Activated CD8-positive, alpha-beta memory T cell treated with anti-CD3 and anti-CD28 coated beads, Interleukin-2, amount 50 U/mL, for 48 hours (primary cell): Measurements from ENCODE around the gene ARSG.
"Not testable (repeated sequence)": the region's sequence is repeated elsewhere in the genome, so short reads cannot be mapped to it uniquely, and the experiment has no call there.

Experiments
- DNase-seq: peaks from one replicate; pipeline ENCODE4 v3.0.0-alpha.2; 2020

ARSG gene

DNA sequence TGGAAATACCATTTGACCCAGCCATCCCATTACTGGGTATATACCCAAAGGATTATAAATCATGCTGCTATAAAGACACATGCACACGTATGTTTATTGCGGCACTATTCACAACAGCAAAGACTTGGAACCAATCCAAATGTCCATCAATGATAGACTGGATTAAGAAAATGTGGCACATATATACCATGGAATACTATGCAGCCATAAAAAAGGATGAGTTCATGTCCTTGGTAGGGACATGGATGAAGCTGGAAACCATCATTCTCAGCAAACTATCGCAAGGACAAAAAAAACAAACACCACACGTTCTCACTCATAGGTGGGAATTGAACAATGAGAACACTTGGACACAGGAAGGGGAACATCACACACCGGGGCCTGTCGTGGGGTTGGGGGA is 9.3 kb upstream of the ARSG start:
- DNase-seq = not testable (repeated sequence)

DNA sequence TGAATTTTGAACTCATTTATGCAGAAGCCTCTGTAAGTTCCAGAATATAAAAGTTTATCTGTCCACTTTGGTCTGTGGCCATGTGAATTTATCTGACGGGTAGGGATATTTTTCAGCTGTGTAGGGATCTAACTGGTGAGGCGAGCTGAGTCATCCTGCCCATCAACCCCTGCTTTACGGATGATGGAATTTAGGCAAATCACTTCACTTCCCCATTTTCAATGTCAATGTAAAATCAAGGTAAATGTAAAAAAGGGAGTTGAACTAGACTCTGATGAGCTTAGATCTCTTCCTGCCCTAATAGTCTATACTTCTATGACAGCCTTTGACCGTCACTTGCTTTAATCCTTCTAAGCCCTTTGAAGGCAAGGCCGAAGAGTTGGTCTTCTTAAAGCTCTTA is 2.9 kb upstream of the ARSG start:
- DNase-seq = no peak

DNA sequence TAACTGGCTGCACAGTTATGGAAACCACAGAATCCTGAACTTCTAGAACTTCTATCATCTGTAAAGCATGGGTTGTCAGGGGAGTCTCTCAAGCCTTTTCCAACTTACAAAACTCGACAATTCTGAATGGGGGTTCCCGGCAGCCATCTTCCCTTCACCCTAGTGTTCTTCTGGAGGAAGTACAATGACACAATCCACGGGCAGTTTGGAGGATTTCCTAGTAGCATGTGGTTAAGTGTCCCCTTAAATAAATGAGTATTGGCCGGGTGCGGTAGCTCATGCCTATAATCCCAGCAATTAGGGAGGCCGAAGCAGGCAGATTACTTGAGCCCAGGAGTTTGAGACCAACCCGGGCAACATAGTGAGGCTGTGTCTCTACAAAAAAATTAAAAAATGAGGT is 2.5 kb upstream of the ARSG start:
- no peak for DNase-seq

DNA sequence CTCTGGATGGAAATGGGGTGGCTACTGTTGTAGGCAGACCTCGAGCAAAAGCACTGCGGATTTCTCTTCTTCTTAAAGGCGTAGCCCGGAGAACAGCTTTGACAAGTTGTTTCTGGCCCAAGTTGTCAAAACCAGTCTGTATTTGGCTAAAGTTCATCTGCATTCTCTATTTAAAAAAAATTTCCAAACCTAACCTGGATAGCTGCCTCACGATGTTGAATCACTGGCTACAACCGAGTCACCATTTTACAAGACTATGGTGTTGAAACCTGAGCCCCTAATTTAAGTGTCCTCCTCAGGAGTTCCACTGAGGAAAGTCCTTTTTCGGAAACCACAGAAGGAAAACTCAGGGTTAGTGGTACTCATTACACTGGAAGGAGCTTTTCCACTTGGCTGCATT is 1.8 kb upstream of the ARSG start:
- no peak for DNase-seq

DNA sequence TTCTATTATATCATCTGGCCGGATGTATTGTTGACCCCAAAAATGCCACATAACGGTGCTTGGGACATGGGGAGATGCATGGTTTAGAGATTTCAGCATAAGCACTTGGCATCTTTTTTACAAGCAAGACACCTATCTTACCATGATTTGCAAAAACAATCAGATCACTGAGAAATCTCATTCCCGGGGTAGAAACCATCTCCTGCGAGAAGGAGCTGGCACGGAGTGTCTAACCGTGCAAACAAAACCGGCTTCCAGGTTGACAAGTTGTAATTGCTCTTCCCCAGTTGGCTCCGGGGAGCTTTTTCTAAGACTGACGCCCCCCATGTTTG is 1.4 kb upstream of the ARSG start:
- DNase-seq = no peak

DNA sequence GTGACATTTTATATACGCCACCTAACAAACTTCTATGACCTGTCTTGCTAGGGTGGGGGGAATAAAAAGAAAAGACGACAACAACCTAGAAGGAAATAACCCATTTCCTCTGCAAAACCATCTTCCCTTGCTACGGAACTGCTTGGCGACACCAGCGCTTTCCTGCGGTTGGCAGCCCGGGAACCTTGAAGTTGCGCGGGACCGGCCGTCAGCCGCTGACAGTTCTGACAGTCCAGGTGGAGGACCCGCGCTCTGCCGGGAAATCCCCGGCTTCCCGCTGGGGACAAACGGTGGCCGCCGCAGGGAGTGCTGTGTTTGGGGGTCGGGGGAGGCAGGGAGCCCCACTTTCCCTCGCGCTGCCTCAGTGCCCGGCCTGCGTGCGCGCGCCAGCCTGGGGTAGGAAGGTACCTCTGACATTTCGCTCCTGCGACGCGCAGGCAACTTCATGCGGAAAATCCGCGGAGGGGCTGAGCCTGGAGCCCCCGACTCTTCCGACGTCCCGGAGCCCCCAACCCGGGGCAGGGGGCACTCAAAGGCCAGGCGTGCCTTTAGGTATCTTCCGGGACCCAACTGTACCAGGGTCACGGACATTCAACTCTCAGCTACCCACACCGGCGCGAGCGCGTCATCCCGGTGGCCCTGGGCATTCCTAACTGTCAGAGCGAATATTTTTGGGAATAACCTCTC is 884 bp upstream of the ARSG start:
- DNase-seq = peak; percentile 78

DNA sequence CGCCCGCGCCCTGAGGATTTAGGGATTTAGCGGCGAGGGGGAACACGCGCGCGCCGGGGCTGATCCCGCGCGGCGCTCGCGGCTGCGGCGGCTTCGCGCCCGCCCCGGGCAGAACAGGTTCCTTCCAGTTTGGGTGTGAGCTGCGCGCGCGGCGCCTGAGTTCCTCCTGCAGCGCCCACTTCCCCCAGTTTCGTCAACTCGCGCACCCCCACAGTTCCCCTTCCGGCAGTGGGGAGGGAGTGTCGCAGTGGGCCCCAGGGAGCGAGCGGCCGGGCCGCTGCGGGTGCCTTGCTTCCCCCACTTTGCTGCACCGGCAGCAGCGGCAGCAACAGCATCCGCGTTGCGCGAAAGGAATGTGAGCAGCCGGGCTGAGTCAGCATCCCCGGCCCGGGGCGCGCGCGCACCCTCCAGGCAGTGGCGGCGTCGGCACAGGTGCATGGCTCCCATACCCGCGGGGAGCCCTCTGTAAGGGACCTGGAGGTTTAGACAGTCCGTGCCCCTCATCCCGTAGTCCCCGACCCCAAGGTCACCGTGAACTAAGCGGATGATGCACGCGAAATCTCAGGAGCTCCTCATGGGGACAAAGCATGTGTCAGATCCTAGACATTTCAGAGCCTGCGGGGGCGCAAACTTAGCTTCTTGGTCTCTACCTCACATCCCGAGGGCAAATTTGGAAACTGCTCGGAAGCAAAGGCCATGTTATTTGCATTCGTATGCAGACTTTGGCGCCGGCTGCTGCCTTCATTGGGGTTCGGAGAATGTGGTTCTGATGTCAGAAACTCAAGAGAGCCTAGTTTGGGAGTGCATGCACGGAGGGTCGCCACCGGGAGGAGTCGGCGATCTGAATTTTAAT is 767 bp downstream of the ARSG start:
- DNase-seq = peak; percentile 92

DNA sequence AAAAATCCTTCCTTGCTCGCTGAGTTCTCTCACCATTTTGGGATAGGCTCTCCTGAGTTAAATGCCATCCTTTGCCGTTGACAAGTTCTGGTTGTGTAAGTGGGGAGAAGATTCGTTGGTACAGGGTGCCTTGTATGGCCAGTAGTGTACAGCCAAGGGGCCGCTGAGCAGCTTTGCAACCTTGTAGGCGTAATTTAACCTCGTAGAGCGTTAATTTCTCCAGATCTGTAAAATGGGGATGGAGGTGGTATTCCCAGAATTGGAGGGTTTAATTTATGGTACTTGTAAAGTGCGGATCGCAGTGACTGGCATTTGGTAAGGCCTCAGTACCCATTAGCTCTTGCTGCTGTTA is 1.4 kb downstream of the ARSG start:
- no peak for DNase-seq

DNA sequence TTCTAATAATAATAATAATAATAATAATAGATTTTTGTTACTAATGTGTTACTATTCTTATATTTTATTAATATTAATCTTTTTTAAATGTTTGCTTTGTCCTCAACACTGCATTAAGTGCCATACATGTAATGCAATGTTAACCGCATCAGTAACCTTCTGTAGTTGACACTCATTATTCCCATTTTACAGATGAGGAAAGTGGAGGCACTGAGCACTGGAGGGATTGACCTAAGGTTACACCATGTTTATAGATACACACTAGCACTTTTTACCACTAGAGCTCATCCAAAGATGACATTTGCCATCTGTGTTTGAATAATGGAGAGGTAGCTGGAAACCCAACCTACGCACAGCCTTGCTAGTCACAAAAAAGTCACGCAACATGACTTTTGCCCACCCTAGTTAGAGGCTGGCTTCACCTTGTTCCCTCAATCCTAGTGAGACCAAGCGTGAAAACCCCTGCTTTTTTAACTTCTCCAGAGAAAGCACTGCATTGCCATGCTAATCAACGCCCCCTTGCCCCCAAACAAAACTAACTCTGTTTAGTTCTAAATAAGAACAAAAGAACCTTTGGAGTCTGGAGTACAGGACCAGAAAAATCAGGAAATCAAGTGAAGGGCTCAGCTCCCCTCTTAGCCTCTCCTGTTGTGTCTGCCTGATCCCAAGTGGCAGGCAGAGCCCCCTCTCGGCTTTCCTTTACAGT is 2.3 kb downstream of the ARSG start:
- no peak for DNase-seq

DNA sequence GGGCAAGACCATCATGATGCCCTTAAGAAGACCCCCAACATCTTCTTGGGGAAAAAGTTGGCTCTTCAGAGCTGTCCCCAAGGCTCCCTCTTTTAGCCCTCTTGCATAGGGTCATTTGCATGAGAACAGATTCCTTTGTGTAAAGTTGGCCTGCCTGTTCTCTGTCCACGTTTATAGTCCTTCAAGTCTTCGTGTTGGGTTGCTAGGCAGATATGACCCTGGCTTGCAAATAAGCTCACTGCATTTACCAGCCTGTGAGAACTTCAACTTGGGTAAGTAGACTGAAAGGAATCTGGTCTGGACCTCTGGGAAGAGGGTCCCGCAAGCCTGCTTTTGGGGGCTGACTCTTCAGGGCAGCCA is 2.9 kb downstream of the ARSG start:
- DNase-seq = no peak

DNA sequence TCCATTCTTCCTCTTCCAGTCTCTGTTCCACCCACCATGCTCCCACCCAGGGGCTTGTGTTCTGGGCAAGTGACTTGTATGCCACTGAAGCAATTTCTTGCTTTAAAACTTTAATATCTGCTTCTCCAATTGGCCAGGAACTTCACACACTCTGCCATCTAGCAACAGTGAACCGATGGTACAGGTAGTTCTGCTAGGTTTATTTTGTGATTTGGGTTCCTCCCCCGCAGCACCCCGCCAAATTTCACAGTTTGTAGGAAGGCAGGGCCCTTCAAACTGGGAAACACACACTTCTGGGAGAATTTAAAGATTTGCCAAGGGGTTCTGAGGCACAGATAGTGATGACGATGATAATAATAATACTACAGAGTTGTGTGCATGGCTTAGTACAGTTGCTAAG is 3.3 kb downstream of the ARSG start:
- no peak for DNase-seq

DNA sequence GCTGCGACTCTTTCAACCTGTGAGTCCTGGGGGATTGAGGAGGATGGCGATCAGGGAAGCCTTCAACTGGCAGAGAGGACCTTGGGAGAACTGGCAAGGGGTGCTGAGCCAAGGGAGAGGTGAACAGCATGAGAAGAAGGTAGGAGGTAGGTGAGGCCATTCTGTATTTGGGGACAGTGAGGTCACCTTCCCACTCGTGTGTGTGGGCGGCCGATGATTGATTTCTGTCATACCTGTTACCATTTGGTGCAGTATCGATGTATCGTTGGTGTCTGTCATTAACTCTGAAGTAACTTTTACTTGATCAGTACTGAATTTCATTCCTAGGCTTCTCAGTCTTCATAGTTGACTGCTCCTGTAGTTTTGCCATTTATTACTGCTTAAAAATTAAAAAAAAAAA is 3.8 kb downstream of the ARSG start:
- no peak for DNase-seq

DNA sequence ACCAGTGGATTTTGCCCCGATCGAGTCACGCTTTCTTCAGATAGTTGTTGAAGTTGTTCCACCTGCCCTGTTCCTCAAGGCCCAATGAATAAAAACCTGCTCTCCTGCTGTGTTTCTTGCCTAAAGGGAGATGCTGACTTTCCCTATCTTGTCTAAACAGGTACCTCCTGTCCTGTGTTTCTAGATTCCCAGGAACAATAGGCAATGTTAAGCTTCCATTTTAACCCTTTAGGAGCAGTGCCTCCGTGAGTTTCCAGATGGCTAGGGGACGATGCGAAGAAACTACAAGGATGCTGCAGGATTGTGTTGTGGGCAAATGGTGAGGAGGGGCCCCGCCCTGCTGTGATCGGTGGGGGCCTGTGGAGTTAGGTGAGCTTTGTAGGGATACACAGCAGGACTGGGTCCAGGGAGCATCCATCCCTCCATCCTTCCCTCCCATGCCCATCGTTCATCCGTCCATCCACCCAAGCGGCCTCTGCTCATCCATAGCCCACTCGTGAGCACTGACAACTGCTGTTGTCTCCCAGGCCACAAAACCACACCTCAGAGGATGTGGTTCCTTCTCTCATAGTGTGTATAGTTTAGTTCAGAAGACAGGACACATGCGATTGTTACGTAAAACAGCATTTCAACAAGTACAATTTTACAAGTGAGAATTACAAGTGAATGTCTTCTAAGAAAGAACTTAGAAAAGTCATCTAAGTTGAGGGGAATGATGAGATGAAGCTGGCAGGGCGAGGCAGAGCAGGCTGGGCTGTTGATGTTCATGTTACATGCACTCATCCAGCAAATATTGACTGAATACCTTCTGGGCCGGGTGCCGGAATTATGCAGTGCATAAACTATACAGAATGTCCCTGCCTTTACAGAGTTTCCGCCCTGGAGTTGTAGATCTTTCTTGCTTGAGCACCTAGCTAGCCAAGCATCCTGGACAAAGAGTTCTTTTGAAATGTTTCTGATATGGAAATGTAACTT is 5.2 kb downstream of the ARSG start:
- peak; percentile 70 for DNase-seq

DNA sequence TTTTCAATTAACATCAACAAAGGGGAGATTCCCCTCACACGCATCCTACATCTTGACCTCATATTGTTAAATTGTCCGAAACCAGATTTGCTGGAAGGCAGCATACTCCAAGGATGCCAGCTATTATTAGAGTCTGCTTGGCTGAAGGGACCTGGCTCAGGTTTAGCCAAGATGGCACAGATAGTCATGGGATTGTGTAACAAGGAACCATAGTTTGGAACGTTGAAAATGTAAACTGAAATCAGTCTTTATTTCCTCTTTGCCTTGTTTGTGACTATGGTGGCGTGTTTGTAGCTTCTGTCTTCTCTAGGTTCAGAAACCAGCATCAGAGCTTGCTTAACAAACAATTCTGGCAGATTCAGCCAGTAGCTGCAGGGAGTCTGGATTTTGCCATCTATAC is 5.9 kb downstream of the ARSG start:
- DNase-seq = no peak

DNA sequence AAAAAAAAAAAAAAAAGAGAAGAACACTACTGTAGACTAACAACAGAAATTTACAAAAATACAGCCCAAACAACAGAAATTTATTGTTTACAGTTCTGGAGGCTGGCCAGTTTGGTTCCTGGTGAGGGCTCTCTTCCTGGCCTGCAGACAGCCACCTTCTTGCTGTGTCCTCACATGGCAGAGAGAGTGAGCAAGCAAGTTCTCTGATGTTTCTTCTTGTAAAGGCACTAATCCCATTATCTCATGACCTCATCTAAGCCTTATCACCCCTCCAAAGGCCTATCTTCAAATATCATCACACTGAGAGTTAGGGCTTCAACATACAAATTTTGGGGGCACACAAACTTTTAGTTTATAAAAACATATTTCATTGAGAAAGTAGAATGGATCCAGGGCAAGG is 7.3 kb downstream of the ARSG start:
- DNase-seq = no peak

DNA sequence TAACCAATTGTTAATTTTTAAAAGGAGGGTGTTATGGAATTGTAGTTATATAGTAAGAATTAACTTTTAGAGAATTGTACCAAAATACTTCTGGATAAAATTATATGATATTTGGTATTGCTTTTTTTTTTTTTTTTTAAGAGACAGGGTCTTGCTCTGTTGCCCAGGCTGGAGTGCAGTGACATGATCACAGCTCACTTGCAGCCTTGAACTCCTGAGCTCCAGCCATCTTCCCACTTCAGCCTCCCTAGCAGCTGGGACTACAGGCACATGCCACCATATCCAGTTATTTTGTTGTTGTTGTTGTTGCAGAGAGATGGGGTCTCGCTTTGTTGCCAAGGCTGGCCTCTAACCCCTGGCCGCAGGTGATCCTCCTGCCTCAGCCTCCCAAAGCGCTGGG is 8.5 kb downstream of the ARSG start:
- DNase-seq = no peak

DNA sequence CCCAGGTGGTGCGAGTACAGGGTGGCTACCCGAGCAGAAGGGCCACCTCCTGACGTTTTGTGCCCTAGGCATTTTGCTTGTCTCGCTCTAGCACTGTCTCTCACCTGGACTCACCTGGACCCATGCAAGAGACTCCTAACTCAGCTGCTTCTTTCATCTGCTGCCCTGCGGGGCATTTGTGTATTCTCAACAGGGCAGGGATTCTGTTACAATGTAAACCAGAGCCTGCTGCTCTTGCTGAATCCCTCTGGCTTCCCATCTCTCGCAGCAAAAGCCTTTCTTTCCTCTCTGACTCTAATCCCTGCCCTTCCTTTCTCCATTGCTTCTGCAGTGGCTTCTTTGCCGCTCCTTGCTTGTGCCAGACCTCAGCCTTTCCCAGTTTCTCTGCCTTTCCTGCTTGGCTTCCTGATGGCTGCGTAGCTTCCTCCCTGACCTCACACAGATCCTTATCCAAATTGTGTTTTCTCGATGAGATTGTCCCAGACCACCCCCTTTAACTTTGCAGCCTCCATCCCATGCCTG is 10.2 kb downstream of the ARSG start:
- no peak for DNase-seq

DNA sequence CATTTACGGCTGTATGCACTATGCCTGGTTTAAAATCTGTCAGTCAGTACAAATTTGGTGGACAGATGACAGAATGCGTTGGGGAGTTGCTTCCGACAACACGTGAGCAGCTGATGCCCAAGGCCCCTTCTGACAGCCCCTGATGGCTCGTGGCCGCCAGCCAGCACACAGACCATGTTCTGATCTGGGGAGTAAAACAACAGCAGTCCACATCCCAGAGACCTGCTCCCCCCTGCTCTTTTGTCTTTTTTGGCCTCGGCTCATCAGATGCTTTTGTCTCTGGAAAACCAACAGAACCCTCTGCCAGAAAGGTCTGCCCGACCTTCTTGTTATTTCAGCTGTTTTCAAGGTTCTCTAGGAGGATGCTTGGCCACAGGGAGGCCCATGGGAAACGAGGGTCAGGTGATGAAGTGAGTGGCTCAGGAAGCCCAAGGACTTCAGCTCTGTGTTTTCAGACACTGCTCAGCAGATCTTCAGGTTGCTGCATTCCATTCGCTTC is 10.8 kb downstream of the ARSG start:
- no peak for DNase-seq

DNA sequence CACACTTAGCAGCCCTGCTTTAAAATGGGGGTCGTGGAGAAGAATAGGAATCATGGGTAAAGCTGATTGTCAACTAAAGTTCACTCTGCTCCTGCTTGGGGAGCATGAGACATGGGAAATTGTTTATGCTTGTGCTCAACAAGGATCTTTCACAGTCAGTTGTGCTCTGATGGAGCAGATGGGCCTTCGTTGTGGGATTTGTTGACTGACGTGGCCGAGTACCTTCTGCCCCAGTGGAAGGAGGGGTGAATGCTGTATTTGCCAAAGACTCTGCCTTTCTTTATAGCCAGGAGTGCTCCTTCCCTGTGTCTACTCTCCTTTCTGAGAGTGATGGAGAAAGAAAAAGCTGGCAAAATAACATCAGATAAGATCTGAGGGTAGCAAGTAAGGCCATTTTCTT is 11.4 kb downstream of the ARSG start:
- no peak for DNase-seq

DNA sequence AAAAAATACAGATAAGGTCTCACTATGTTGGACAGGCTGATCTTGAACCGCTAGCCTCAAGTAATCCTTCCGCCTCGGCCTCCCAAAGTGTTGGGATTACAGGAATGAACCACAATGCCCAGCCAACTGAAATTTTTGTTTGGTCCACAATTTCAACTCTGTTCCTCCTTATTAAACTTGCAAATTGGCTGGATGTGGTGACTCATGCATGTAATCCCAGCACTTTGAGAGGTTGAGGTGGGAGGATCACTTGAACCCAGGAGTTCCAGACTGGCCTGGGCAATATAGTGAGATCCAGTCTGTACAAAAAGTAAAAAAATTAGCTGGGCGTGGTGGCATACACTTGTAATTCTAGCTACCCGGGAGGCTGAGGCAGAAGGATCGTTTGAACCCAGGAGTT is 13.4 kb downstream of the ARSG start:
- DNase-seq = no peak

DNA sequence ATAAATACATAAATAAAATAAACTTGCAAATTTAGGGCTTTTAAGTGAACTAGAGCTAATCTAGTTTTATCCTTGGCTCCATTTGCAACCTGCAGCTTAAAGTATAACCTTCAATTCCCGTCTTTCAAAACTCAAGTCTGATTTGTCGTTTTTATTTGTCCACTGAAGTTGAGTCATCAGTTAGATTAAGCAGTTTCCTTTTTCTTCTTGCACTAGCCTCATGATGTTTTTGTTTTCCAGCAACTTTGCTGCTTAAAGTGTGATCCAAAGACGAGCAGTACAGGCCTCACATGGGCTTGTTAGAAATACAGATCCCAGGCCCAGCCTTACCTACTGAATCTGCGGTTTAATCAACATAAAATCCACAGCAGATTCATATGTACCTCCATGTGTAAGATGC is 13.8 kb downstream of the ARSG start:
- DNase-seq = no peak

DNA sequence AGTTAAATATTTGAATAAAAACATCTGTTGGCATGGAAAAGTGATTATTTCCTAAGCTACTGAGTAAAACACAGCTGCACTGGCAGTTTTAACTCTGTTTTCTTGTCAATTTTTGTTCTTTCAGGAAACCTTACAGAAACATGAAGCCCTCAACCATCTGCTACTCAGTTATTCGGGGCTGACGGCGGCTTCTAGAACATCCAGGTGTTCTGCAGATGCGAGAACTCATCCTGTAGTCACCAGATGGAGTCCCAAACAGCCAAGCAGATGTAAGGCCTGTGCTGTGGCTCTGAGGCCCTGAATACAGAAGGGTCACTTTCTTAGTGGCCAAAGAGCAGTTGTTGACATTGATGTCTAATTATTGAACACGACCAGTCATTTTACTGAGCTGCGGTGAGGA is 15.5 kb downstream of the ARSG start:
- DNase-seq = no peak

DNA sequence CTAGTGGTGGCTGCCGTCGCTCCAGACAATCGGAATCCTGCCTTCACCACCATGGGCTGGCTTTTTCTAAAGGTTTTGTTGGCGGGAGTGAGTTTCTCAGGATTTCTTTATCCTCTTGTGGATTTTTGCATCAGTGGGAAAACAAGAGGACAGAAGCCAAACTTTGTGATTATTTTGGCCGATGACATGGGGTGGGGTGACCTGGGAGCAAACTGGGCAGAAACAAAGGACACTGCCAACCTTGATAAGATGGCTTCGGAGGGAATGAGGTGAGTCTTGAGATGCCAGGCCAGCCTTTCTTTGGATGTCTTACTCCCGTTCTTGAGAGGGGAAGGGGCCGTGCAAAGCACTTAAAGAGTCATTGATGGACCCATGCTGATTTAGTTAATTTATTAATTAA is 16.1 kb downstream of the ARSG start:
- DNase-seq = no peak
